Suppressor macrophage treated with lipopolysaccharide for 1 hour (primary cell): ENCODE results near the gene OR6N1.

Source experiments
- DNase-seq, 3 donors: peaks; one replicate each; pipeline ENCODE4 v3.0.0-alpha.2; 2020 to 2022

Gene OR6N1

DNA sequence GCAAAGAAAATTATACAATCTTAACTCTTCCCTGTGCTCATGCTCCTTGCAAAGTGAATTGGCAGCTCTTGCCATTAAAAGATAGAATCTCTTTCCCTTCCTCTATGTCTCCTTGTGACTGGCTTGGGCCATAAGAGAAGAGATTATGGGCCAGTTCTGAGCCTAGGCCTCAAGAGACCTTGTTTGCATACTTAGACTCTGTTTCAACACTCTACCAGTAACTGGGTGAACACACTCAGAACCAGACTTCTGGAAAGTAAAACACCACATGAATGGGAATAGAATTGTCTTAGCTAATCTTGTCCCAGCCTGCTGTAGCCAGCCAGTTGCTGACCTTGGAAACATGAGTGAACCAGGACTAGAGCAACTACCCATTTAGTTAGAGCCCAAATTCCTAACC, 36.1 kb downstream of the OR6N1 start:
- DNase-seq: no peak

GRCh38 chr1:158732524-158732923, 39.5 kb downstream of the OR6N1 start:
- DNase-seq: no peak

GRCh38 chr1:158731707-158732106, 40.3 kb downstream of the OR6N1 start:
- DNase-seq: no peak

- no peak for DNase-seq
Observed at GRCh38 chr1:158730453-158730852, 41.5 kb downstream of the OR6N1 start.

DNA sequence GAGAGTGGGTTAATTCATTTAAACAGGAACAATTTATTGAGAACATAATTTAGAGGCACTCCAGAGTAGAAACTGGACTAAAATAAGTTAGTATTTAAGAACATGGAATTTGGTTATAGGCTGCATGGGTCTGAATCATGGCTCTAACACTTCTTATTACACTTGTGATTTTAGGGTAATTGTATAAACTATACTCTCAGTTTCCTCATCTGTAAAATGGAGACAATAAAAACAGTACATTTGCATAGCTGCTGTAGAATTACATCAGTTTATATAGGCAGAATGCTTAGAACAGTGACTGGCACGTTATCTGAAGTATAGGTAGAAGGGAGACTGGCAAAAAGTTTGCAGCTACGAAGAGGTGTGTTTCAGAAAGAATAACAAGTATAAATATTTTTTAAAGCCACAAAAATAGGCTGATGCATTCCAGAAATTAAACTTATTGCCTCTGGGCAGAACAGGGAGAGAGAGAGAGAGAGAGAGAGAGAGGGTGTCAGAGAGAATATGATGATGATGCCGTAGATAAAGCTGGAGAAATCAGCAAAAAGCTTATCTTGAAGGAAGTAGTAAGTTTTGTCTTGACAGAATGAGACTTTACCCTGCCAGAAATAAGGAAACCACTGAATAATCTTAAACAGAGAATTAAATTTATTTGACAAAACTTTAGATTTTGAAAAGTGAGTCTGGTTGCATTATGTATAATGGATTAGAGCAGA, 43.3 kb downstream of the OR6N1 start:
- no peak for DNase-seq

GRCh38 chr1:158724442-158724841, 47.6 kb downstream of the OR6N1 start:
- DNase-seq: no peak

GRCh38 chr1:158720620-158721019, 51.4 kb downstream of the OR6N1 start, which contains the start of gene OR6K3:
TSS of gene OR6K3 (minus strand) at chr1:158720720. CDS start at chr1:158718115, 2,605 bp downstream.
- DNase-seq: no peak

DNA sequence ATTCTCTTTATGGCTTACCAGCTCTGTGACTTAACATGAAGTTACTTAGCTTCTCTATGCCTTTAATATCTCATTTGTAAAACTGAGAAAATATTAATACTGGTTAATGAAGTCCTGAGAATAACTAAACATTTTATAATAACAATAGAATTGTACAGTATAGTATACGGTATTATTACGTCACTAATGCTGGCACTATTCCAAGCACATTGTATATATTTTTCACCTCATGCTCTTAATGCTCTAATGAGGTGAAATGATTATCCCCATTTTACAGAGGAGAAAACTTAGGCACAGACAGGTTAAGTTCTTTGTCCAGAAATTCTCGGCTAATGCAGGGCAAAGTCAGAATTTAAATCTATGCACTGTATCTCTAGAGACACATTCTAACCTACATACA, 52.3 kb downstream of the OR6N1 start:
- DNase-seq: no peak

DNA sequence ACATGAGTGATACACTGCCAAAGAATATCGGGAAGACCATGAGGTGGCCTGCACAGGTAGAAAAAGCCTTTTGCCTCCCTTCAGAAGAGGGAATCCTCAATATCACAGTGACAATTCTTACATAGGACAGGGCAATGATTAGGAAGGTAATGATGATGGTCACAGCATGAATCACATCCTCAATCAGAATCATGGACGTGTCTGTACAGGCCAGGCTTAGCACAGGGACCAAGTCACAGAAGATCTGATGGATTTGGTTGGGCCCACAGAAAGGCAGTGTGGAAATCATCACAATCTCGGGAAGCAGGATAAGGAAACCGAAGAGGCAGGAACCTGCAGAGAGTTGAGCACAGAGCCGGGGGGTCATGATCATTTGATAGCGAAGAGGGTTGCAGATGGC, 54.7 kb downstream of the OR6N1 start:
- DNase-seq: no peak

DNA sequence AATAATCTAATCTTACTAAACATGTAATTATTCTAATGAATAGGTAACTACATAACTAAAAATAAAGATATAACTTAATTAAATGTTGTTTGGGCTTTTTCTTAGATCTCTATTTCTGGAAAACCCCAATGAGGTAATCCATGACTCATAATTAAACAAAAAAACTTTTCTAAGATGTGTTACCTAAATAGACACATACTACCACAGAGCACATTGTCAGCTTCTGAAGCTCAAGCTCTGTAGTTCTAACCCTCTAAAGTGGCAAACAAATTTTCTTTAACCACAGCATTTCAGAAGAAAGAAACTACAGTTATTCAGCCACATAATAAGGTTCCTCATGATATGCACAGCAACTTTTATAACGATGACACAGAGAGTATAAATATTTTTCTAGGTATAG, 55.7 kb downstream of the OR6N1 start:
- peak; percentile 5 to 65 (median 49) for DNase-seq

DNA sequence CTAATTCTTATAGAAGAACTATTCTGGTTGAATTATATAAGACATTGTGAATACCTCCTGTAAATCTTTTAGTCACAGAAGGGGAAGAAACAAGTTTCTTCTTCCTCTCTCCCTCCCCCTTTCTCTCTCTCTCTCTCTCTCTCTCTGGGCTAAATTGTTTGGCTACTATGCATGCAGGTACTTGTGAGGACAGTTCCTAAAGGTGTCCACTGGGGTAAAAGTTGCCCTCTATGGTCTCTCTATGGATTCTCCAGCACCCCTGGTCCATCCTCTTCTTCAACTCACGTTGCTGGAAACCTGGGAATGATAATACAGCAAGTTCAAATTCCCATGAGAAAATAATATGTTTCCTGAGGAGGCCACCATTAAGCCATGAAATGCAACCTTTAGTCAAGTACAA, 57.2 kb downstream of the OR6N1 start:
- no peak for DNase-seq
